HepG2 (cell line): ENCODE data around the gene KANSL3. TPM values are rescaled to one million over a fixed set of nuclear protein-coding genes. Genes with fewer than 3 reads are reported as not detected.
A peak's percentile ranks its signal among the peaks of the same experiment; 100 is the strongest.

ENCODE experiments used
- BHLHE40 ChIP-seq: IDR thresholded peaks from 2 replicates; pipeline ENCODE4 v1.6.1; 2011; ENCODE audit warnings: low read length, improper control_type of control experiment
- FOXK2 ChIP-seq: fragments of 450-650 bp; IDR thresholded peaks from 2 replicates; pipeline ENCODE4 v1.6.1; 2016
- HCFC1 ChIP-seq: fragments of 150-350 bp; IDR thresholded peaks from 2 replicates; pipeline ENCODE4 v1.6.1; 2014; ENCODE audit warnings: low read depth, low read length
- HOXA5 ChIP-seq: sonication (generic); formaldehyde crosslinking; IDR thresholded peaks from 2 replicates; pipeline ENCODE4 v1.4.0; 2020; ENCODE audit warnings: missing genetic modification reagents
- NR2C2 ChIP-seq: sonication (generic); formaldehyde crosslinking; IDR thresholded peaks from 2 replicates; pipeline ENCODE4 v1.4.0; 2020; ENCODE audit warnings: missing genetic modification reagents, mild to moderate bottlenecking, moderate library complexity, borderline replicate concordance
- RNF2 ChIP-seq: fragments of 450-650 bp; conservative IDR thresholded peaks from 2 replicates; pipeline ENCODE4 v1.6.1; 2016; ENCODE audit warnings: low read depth
- SMARCE1 ChIP-seq: fragments of 450-650 bp; IDR thresholded peaks from 2 replicates; pipeline ENCODE4 v1.6.1; 2017; ENCODE audit warnings: borderline replicate concordance
- ZFYVE20 ChIP-seq: sonication (generic); formaldehyde crosslinking; IDR thresholded peaks from 2 replicates; pipeline ENCODE4 v1.8.0; 2023; ENCODE audit warnings: low read depth, mild to moderate bottlenecking, moderate library complexity, missing genetic modification reagents, borderline replicate concordance
- ZNF44 ChIP-seq: sonication (generic); formaldehyde crosslinking; IDR thresholded peaks from 2 replicates; pipeline ENCODE4 v1.5.1; 2020; ENCODE audit warnings: mild to moderate bottlenecking, missing genetic modification reagents
- ZNF883 ChIP-seq: sonication (generic); formaldehyde crosslinking; IDR thresholded peaks from 2 replicates; pipeline ENCODE4 v1.5.1; 2020; ENCODE audit warnings: mild to moderate bottlenecking, missing genetic modification reagents; ENCODE audit errors: not compliant biosample characterization
- polyA plus RNA-seq, 8 experiments: library from polyadenylated mRNA; depleted of rRNA in 3 of 8; stranded (reverse) in 7 of 8; unstranded in 1 of 8; fragments of >200 nt; fragmentation: Illumina TruSeq in 4 of 8; extraction: Trizol in 4 of 8; gene quantifications; 2 replicates each; pipeline versions ENCODE4 v1.2.1 to v1.2.3, GENCODE V29; 2011 to 2016; ENCODE audit warnings: low read depth in 4 of 8, missing spikeins in 1 of 8, mixed read lengths in 1 of 8; ENCODE audit not compliant: insufficient read depth in 1 of 8
- total RNA-seq, 5 experiments: library from RNA; depleted of rRNA; stranded (reverse); fragments of >200 nt; fragmentation: Illumina TruSeq; extraction: Trizol; gene quantifications; 2 replicates each; pipeline ENCODE4 v1.2.3, GENCODE V29; 2016; ENCODE audit warnings: low read depth in 1 of 5
- TF ChIP-seq, protein P1 (sequence below): sonication (generic); formaldehyde crosslinking; IDR thresholded peaks from 2 replicates; pipeline ENCODE4 v1.4.0; 2020; ENCODE audit warnings: mild to moderate bottlenecking, missing genetic modification reagents
- TF ChIP-seq, protein P2 (sequence below): sonication (generic); formaldehyde crosslinking; IDR thresholded peaks from 2 replicates; pipeline ENCODE4 v1.8.1; 2023; ENCODE audit warnings: mild to moderate bottlenecking, missing genetic modification reagents
- TF ChIP-seq, protein P3 (sequence below): sonication (generic); formaldehyde crosslinking; IDR thresholded peaks from 2 replicates; pipeline ENCODE4 v1.5.1; 2020; ENCODE audit warnings: mild to moderate bottlenecking, missing genetic modification reagents
- TF ChIP-seq, protein P4 (sequence below): sonication (generic); formaldehyde crosslinking; IDR thresholded peaks from 2 replicates; pipeline ENCODE4 v1.4.0; 2020; ENCODE audit warnings: missing genetic modification reagents
- TF ChIP-seq, protein P5 (sequence below): sonication (generic); formaldehyde crosslinking; IDR thresholded peaks from 2 replicates; pipeline ENCODE4 v1.8.1; 2023; ENCODE audit warnings: mild to moderate bottlenecking, inconsistent platforms, moderate library complexity, missing genetic modification reagents, borderline replicate concordance
- TF ChIP-seq, protein P6 (sequence below): sonication (generic); formaldehyde crosslinking; IDR thresholded peaks from 2 replicates; pipeline ENCODE4 v1.4.0; 2020; ENCODE audit warnings: missing genetic modification reagents
- TF ChIP-seq, protein P7 (sequence below): sonication (generic); formaldehyde crosslinking; IDR thresholded peaks from 2 replicates; pipeline ENCODE4 v1.8.0; 2023; ENCODE audit warnings: mild to moderate bottlenecking, missing genetic modification reagents

The KANSL3 gene
- total and polyA plus RNA-seq, 2 of the 13 experiments (the other 11 are each of a cell fraction or from before 2014, with no cell fraction given): 20.8 to 37.3 TPM

DNA sequence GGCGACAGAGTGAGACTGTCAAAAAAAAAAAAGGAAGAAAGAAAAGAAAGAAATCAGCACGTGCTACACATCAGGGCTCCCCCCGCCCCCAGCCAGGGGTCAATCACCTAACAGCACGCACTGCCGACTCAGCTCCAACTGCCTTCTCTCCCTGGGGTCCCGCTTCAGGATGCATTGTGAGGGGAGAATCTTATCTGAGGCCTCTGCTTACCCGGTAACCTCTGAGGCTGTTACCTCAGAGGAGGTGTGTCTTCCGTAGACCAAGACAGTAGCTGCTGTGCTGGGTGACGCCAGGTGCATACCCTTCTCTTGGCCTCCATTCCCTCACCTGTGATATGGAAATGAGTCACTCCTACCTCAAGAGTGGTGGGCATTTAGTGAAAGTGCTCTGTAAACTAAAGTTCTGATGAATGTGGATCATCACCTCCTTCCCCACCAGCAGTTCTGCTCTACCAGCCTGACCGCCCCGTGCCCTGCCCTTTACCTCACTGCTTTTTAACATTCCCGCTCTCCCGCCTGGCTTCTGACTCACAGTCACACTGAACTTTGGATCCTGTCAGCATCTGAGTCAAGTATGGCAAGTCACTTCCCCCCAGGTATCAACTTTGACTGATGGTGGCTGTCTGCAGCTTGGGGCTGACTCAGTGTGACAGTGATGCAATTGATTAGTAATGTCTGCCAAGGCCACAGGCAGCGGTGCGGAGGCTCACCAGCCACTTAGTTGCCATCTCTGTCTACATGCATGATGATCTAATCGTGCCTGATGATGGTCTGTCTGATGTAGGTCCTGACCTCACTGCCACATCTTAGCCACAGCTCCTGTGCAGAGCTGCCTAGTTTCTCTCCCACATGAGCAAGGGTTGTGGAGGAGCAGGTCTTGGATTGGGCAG, 81.4 kb downstream of the KANSL3 start (continued):
- TF ChIP-seq, protein P1, sequence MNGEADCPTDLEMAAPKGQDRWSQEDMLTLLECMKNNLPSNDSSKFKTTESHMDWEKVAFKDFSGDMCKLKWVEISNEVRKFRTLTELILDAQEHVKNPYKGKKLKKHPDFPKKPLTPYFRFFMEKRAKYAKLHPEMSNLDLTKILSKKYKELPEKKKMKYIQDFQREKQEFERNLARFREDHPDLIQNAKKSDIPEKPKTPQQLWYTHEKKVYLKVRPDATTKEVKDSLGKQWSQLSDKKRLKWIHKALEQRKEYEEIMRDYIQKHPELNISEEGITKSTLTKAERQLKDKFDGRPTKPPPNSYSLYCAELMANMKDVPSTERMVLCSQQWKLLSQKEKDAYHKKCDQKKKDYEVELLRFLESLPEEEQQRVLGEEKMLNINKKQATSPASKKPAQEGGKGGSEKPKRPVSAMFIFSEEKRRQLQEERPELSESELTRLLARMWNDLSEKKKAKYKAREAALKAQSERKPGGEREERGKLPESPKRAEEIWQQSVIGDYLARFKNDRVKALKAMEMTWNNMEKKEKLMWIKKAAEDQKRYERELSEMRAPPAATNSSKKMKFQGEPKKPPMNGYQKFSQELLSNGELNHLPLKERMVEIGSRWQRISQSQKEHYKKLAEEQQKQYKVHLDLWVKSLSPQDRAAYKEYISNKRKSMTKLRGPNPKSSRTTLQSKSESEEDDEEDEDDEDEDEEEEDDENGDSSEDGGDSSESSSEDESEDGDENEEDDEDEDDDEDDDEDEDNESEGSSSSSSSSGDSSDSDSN (CRISPR knock-in tag): peak; percentile 80
- TF ChIP-seq FOXK2: peak; percentile 83
- TF ChIP-seq, protein P2, sequence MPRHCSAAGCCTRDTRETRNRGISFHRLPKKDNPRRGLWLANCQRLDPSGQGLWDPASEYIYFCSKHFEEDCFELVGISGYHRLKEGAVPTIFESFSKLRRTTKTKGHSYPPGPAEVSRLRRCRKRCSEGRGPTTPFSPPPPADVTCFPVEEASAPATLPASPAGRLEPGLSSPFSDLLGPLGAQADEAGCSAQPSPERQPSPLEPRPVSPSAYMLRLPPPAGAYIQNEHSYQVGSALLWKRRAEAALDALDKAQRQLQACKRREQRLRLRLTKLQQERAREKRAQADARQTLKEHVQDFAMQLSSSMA: peak; percentile 77; the same call in 1 of the 2 replicates
- TF ChIP-seq, protein P3, sequence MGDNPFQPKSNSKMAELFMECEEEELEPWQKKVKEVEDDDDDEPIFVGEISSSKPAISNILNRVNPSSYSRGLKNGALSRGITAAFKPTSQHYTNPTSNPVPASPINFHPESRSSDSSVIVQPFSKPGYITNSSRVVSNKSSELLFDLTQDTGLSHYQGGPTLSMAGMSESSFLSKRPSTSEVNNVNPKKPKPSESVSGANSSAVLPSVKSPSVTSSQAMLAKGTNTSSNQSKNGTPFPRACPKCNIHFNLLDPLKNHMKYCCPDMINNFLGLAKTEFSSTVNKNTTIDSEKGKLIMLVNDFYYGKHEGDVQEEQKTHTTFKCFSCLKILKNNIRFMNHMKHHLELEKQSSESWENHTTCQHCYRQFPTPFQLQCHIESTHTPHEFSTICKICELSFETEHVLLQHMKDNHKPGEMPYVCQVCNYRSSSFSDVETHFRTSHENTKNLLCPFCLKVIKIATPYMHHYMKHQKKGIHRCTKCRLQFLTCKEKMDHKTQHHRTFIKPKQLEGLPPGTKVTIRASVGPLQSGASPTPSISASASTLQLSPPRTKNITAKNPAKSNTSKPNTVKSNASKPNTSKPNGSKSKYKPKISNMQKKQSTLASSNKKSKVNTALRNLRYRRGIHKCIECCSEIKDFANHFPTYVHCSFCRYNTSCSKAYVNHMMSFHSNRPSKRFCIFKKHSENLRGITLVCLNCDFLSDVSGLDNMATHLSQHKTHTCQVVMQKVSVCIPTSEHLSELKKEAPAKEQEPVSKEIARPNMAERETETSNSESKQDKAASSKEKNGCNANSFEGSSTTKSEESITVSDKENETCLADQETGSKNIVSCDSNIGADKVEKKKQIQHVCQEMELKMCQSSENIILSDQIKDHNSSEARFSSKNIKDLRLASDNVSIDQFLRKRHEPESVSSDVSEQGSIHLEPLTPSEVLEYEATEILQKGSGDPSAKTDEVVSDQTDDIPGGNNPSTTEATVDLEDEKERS (CRISPR knock-in tag): peak; percentile 100
- TF ChIP-seq, protein P4, sequence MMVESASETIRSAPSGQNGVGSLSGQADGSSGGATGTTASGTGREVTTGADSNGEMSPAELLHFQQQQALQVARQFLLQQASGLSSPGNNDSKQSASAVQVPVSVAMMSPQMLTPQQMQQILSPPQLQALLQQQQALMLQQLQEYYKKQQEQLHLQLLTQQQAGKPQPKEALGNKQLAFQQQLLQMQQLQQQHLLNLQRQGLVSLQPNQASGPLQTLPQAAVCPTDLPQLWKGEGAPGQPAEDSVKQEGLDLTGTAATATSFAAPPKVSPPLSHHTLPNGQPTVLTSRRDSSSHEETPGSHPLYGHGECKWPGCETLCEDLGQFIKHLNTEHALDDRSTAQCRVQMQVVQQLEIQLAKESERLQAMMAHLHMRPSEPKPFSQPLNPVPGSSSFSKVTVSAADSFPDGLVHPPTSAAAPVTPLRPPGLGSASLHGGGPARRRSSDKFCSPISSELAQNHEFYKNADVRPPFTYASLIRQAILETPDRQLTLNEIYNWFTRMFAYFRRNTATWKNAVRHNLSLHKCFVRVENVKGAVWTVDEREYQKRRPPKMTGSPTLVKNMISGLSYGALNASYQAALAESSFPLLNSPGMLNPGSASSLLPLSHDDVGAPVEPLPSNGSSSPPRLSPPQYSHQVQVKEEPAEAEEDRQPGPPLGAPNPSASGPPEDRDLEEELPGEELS: peak; percentile 79
- no peak for TF ChIP-seq ZNF883 (CRISPR knock-in tag)
- TF ChIP-seq BHLHE40: peak; percentile 63
- no peak for TF ChIP-seq SMARCE1
- TF ChIP-seq ZFYVE20 (CRISPR knock-in tag): peak; percentile 36; the same call in 1 of the 2 replicates
- TF ChIP-seq, protein P5, sequence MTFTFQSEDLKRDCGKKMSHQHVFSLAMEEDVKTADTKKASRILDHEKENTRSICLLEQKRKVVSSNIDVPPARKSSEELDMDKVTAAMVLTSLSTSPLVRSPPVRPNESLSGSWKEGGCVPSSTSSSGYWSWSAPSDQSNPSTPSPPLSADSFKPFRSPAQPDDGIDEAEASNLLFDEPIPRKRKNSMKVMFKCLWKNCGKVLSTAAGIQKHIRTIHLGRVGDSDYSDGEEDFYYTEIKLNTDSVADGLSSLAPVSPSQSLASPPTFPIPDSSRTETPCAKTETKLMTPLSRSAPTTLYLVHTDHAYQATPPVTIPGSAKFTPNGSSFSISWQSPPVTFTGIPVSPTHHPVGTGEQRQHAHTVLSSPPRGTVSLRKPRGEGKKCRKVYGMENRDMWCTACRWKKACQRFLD: no peak
- TF ChIP-seq RNF2: peak; percentile 90
- TF ChIP-seq, protein P6, sequence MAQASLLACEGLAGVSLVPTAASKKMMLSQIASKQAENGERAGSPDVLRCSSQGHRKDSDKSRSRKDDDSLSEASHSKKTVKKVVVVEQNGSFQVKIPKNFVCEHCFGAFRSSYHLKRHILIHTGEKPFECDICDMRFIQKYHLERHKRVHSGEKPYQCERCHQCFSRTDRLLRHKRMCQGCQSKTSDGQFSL (CRISPR knock-in tag): no peak; the same call in 1 of the 2 replicates
- TF ChIP-seq HOXA5 (CRISPR knock-in tag): peak; percentile 91
- no peak; the same call in 1 of the 2 replicates for TF ChIP-seq HCFC1
- peak; percentile 77 for TF ChIP-seq NR2C2 (CRISPR knock-in tag)
- TF ChIP-seq, protein P7, sequence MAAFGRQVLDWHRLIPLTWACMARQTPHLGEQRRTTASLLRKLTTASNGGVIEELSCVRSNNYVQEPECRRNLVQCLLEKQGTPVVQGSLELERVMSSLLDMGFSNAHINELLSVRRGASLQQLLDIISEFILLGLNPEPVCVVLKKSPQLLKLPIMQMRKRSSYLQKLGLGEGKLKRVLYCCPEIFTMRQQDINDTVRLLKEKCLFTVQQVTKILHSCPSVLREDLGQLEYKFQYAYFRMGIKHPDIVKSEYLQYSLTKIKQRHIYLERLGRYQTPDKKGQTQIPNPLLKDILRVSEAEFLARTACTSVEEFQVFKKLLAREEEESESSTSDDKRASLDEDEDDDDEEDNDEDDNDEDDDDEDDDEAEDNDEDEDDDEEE (CRISPR knock-in tag): no peak
- TF ChIP-seq ZNF44 (CRISPR knock-in tag): no peak
